PFSK-1 (cell line): ENCODE measurements around the gene GPR17.

ENCODE experiments used
- SIN3A ChIP-seq: IDR thresholded peaks from 2 replicates; pipeline ENCODE4 v1.6.1; 2012; ENCODE audit warnings: mild to moderate bottlenecking, low read length, moderate library complexity, borderline replicate concordance; ENCODE audit not compliant: insufficient read depth
- TF ChIP-seq, protein P1 (sequence below), 2 experiments: IDR thresholded peaks; 2 replicates each; pipeline versions ENCODE4 v1.6.1 to v1.8.0; 2011 to 2012; ENCODE audit warnings: low read depth in 2 of 2, low read length in 2 of 2, control low read depth in 1 of 2, inconsistent platforms in 1 of 2, mild to moderate bottlenecking in 1 of 2, moderate library complexity in 1 of 2; ENCODE audit not compliant: insufficient read depth in 1 of 2

- TF ChIP-seq, protein P1, sequence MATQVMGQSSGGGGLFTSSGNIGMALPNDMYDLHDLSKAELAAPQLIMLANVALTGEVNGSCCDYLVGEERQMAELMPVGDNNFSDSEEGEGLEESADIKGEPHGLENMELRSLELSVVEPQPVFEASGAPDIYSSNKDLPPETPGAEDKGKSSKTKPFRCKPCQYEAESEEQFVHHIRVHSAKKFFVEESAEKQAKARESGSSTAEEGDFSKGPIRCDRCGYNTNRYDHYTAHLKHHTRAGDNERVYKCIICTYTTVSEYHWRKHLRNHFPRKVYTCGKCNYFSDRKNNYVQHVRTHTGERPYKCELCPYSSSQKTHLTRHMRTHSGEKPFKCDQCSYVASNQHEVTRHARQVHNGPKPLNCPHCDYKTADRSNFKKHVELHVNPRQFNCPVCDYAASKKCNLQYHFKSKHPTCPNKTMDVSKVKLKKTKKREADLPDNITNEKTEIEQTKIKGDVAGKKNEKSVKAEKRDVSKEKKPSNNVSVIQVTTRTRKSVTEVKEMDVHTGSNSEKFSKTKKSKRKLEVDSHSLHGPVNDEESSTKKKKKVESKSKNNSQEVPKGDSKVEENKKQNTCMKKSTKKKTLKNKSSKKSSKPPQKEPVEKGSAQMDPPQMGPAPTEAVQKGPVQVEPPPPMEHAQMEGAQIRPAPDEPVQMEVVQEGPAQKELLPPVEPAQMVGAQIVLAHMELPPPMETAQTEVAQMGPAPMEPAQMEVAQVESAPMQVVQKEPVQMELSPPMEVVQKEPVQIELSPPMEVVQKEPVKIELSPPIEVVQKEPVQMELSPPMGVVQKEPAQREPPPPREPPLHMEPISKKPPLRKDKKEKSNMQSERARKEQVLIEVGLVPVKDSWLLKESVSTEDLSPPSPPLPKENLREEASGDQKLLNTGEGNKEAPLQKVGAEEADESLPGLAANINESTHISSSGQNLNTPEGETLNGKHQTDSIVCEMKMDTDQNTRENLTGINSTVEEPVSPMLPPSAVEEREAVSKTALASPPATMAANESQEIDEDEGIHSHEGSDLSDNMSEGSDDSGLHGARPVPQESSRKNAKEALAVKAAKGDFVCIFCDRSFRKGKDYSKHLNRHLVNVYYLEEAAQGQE (IDR thresholded peaks at IDR 0.05; ENCODE audit: insufficient read depth in 1 of 2, low read depth in 2 of 2, low read length in 2 of 2) = no peak
- no peak for TF ChIP-seq SIN3A
Measured at GRCh38 chr2:127661072-127661649, 15.2 kb downstream of the GPR17 start.
